Measurements from ENCODE around the gene CHN1.

- TF ChIP-seq CTCF (IDR thresholded peaks at IDR 0.05; ENCODE audit: low read depth, low read length, poor library complexity, severe bottlenecking) (no peak), EZH2phosphoT487 (IDR thresholded peaks at IDR 0.05; ENCODE audit: borderline replicate concordance, low read length) (no peak)
Observed at GRCh38 chr2:174807931-174808330, 197.2 kb downstream of the CHN1 start.
